Measurements from ENCODE around the gene PGPEP1.

DNA sequence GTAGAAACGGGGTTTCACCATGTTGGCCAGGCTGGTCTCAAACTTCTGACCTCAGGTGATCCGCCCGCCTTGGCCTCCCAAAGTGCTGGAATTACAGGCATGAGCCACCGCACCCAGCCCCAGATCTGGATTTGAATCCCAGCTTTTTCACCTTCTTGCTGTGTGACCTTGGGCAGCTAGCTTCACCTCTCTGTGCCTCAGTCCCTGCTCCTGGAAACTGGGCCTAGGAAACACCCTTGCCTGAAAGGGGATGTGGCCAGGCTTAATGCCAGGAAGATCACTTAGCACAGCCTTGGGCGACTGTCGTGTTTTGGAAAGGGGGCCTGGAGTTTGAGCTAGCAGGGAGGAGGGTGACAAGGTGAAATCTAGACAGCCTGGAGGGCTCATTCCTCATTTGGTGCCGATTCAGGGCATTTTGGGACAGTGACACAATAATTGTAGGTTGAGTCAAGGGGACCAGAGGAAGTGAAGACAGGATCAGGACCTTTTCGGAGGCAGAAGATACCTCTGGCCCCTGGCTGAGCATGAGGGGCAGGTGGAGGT is 1.8 kb downstream of the PGPEP1 start:
- TF ChIP-seq POLR2A (IDR thresholded peaks at IDR 0.05) (no peak), POLR2AphosphoS5 (IDR thresholded peaks at IDR 0.05; ENCODE audit: insufficient read depth in 1 of 2, low read depth in 1 of 2) (no peak)
- TF ChIP-seq, protein P1, sequence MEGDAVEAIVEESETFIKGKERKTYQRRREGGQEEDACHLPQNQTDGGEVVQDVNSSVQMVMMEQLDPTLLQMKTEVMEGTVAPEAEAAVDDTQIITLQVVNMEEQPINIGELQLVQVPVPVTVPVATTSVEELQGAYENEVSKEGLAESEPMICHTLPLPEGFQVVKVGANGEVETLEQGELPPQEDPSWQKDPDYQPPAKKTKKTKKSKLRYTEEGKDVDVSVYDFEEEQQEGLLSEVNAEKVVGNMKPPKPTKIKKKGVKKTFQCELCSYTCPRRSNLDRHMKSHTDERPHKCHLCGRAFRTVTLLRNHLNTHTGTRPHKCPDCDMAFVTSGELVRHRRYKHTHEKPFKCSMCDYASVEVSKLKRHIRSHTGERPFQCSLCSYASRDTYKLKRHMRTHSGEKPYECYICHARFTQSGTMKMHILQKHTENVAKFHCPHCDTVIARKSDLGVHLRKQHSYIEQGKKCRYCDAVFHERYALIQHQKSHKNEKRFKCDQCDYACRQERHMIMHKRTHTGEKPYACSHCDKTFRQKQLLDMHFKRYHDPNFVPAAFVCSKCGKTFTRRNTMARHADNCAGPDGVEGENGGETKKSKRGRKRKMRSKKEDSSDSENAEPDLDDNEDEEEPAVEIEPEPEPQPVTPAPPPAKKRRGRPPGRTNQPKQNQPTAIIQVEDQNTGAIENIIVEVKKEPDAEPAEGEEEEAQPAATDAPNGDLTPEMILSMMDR (IDR thresholded peaks at IDR 0.05) = no peak

All from vagina (tissue), 2 donors.